Loucy (cell line): ENCODE measurements around the gene PCK1.

Experiments
- H2AFZ ChIP-seq: fragments of 200-600 bp; sonication (generic); 2 replicates; pipeline ENCODE4 v1.6.0; 2016; ENCODE audit warnings: antibody characterized with exemption, mild to moderate bottlenecking, low read length, moderate library complexity
- H3F3A ChIP-seq: fragments of 200-600 bp; 2 replicates; pipeline ENCODE4 v1.6.0; 2016; ENCODE audit warnings: antibody characterized with exemption, low read depth, mild to moderate bottlenecking
- H3K27me3 ChIP-seq: fragments of 200-600 bp; sonication (generic); 2 replicates; pipeline ENCODE4 v1.6.1; 2014; ENCODE audit warnings: low read length, mild to moderate bottlenecking; ENCODE audit not compliant: insufficient read depth, poor library complexity, severe bottlenecking
- H3K36me3 ChIP-seq: fragments of 200-600 bp; sonication (generic); 2 replicates; pipeline ENCODE4 v1.6.1; 2016; ENCODE audit warnings: low read length; ENCODE audit not compliant: insufficient read depth
- H3K4me1 ChIP-seq: fragments of 200-600 bp; sonication (generic); 2 replicates; pipeline ENCODE4 v1.5.1; 2014; ENCODE audit warnings: low read length, mild to moderate bottlenecking; ENCODE audit not compliant: insufficient read depth, poor library complexity, severe bottlenecking
- H3K4me2 ChIP-seq: fragments of 200-600 bp; sonication (generic); 2 replicates; pipeline ENCODE4 v1.6.0; 2014; ENCODE audit warnings: antibody characterized with exemption, low read length, low read depth, mild to moderate bottlenecking; ENCODE audit not compliant: poor library complexity, severe bottlenecking
- H3K4me3 ChIP-seq: fragments of 200-600 bp; sonication (generic); 2 replicates; pipeline ENCODE4 v1.5.1; 2014; ENCODE audit warnings: low read length, mild to moderate bottlenecking, mixed read lengths; ENCODE audit not compliant: poor library complexity, severe bottlenecking
- H3K79me2 ChIP-seq: fragments of 200-600 bp; sonication (generic); 2 replicates; pipeline ENCODE4 v1.6.1; 2014; ENCODE audit warnings: low read length; ENCODE audit not compliant: insufficient read depth
- H3K9ac ChIP-seq: fragments of 200-600 bp; sonication (generic); 2 replicates; pipeline ENCODE4 v1.6.0; 2014; ENCODE audit warnings: mild to moderate bottlenecking, low read depth, low read length, moderate library complexity; ENCODE audit not compliant: poor library complexity, severe bottlenecking
- H3K9me2 ChIP-seq: fragments of 200-600 bp; sonication (generic); replicated peaks from 2 replicates; pipeline ENCODE4 v1.6.1; 2016; ENCODE audit warnings: low read depth, low read length, mixed read lengths
- H3K9me3 ChIP-seq: fragments of 200-600 bp; sonication (generic); 2 replicates; pipeline ENCODE4 v1.6.1; 2014; ENCODE audit warnings: mild to moderate bottlenecking, antibody characterized with exemption, low read length, low read depth; ENCODE audit not compliant: insufficient read depth
- H4K20me1 ChIP-seq: fragments of 200-600 bp; sonication (generic); 2 replicates; pipeline ENCODE4 v1.6.0; 2014; ENCODE audit warnings: antibody characterized with exemption, low read length, mild to moderate bottlenecking; ENCODE audit not compliant: insufficient read depth, poor library complexity, severe bottlenecking
- CTCF ChIP-seq: fragments of 200-600 bp; sonication (generic); conservative IDR thresholded peaks from 2 replicates; pipeline ENCODE4 v1.5.1; 2014; ENCODE audit warnings: mild to moderate bottlenecking, antibody characterized with exemption, low read length
- EZH2phosphoT487 ChIP-seq: fragments of 200-600 bp; IDR thresholded peaks from 2 replicates; pipeline ENCODE4 v1.6.1; 2018; ENCODE audit warnings: antibody characterized with exemption, mild to moderate bottlenecking, moderate library complexity, borderline replicate concordance

Gene PCK1

GRCh38 chr20:57523782-57524181, 37.1 kb upstream of the PCK1 start:
- Histone ChIP-seq H3F3A (no peaks in the 10 kb centered on the region), H3K27me3 (no peaks in the 10 kb centered on the region), H3K4me3 (no peak overlapping the region), H3K9me3 (no peaks in the 10 kb centered on the region), H3K79me2 (no peaks in the 10 kb centered on the region), H3K4me1 (no peaks in the 10 kb centered on the region), H3K4me2 (no peak overlapping the region), H2AFZ (no peak overlapping the region), H3K9me2 (no peaks in the 10 kb centered on the region), H4K20me1 (no peaks in the 10 kb centered on the region), H3K9ac (no peak overlapping the region), H3K36me3 (no peaks in the 10 kb centered on the region)
- TF ChIP-seq EZH2phosphoT487 (no peak), CTCF (no peak)

- no peak within 1 kb of the TSS for H3K9ac ChIP-seq
- H3K4me3 ChIP-seq = no peak within 1 kb of the TSS
Observed at GRCh38 chr20:57524511-57525176, 36.3 kb upstream of the PCK1 start, which contains the start of gene CTCFL. Gene CTCFL, minus strand, starts transcription at chr20:57525140. Its CDS starts 935 bp downstream, at chr20:57524205.

GRCh38 chr20:57525328-57526086, 35.4 kb upstream of the PCK1 start:
- Histone ChIP-seq H3K9ac (no peak overlapping the region), H2AFZ (no peak overlapping the region), H3K9me2 (no peaks in the 10 kb centered on the region), H3K9me3 (no peaks in the 10 kb centered on the region), H4K20me1 (no peaks in the 10 kb centered on the region), H3K4me2 (no peak overlapping the region), H3K79me2 (no peaks in the 10 kb centered on the region), H3K4me3 (no peak overlapping the region), H3F3A (no peaks in the 10 kb centered on the region), H3K27me3 (no peaks in the 10 kb centered on the region), H3K4me1 (no peaks in the 10 kb centered on the region), H3K36me3 (no peaks in the 10 kb centered on the region)
- no peak for TF ChIP-seq EZH2phosphoT487
- no peak for TF ChIP-seq CTCF

More at GRCh38 chr20:57524511-57525176, 36.3 kb upstream of the PCK1 start, which contains the start of gene CTCFL:
- H3K36me3 ChIP-seq = no peaks in the 10 kb centered on the region
- no peaks in the 10 kb centered on the region for H3K79me2 ChIP-seq
- H3K4me2 ChIP-seq = no peak within 1 kb of the TSS
- H2AFZ ChIP-seq = no peak within 1 kb of the TSS
- no peaks in the 10 kb centered on the region for H3K9me3 ChIP-seq
- no peaks in the 10 kb centered on the region for H3F3A ChIP-seq
- no peaks in the 10 kb centered on the region for H3K27me3 ChIP-seq
- no peaks in the 10 kb centered on the region for H4K20me1 ChIP-seq
- no peak for TF ChIP-seq CTCF
- no peak for TF ChIP-seq EZH2phosphoT487
- no peaks in the 10 kb centered on the region for H3K4me1 ChIP-seq
- no peaks in the 10 kb centered on the region for H3K9me2 ChIP-seq
